B cell (primary cell): ENCODE measurements around the gene PTPRG. TPM values are rescaled to one million over a fixed set of nuclear protein-coding genes. Genes with fewer than 3 reads are reported as not detected.

ENCODE experiments used
- ATAC-seq: fragments of 200-7000 bp; cut with Tn5 transposase; one replicate; pipeline ENCODE4 v1.10.0; 2021; ENCODE audit warnings: low read depth, mild to moderate bottlenecking, moderate number of reproducible peaks, moderate library complexity
- CTCF ChIA-PET: fragments of 350-600 bp; sonication (Branson Sonifier 250); formaldehyde crosslinking; loops from one replicate; lab custom pipeline; 2021; ENCODE audit warnings: antibody characterized with exemption, inconsistent platforms; lab: Charles Lee
- POLR2A ChIA-PET: fragments of 350-600 bp; sonication (Branson Sonifier 250); formaldehyde crosslinking; loops from one replicate; lab custom pipeline; 2021; ENCODE audit warnings: antibody characterized with exemption; lab: Charles Lee
- DNase-seq: peaks from one replicate; pipeline ENCODE4 v3.0.0; 2013
- H2AFZ ChIP-seq: 2 replicates; pipeline ENCODE4 v1.6.1; 2012; ENCODE audit warnings: mild to moderate bottlenecking, low read depth, low read length; ENCODE audit not compliant: insufficient read depth, poor library complexity, severe bottlenecking
- H3K27ac ChIP-seq, 2 donors: 1 replicate in 1 of 2; 2 replicates in 1 of 2; pipeline ENCODE4 v1.5.1; 2012 to 2013; ENCODE audit warnings: low read length in 2 of 2, mild to moderate bottlenecking in 2 of 2, moderate library complexity in 1 of 2
- H3K27me3 ChIP-seq, 4 experiments: fragments of 200-600 bp in 1 of 4; sonication (generic) in 1 of 4; replicated peaks in 1 of 4; 1 replicate in 2 of 4; 2 replicates in 2 of 4; pipeline versions ENCODE4 v1.6.1 to v1.7.0; 2013 to 2016; ENCODE audit warnings: low read length in 3 of 4, mild to moderate bottlenecking in 2 of 4, mixed read lengths in 1 of 4, moderate library complexity in 1 of 4; ENCODE audit not compliant: insufficient read depth in 4 of 4, control insufficient read depth in 3 of 4; ENCODE audit errors: control extremely low read depth in 1 of 4
- H3K36me3 ChIP-seq, 2 experiments: replicated peaks in 1 of 2; 1 replicate in 1 of 2; 2 replicates in 1 of 2; pipeline versions ENCODE4 v1.6.1 to v1.7.1; 2013; ENCODE audit warnings: low read length in 1 of 2; ENCODE audit not compliant: insufficient read depth in 2 of 2, control insufficient read depth in 1 of 2; ENCODE audit errors: control extremely low read depth in 1 of 2, extremely low read depth in 1 of 2
- H3K4me1 ChIP-seq, 2 donors: fragments of 200-600 bp in 1 of 2; sonication (generic) in 1 of 2; 1 replicate in 1 of 2; 2 replicates in 1 of 2; pipeline versions ENCODE4 v1.5.1 to v1.6.1; 2013 to 2017; ENCODE audit warnings: low read length in 2 of 2; ENCODE audit not compliant: control insufficient read depth in 2 of 2, insufficient read depth in 2 of 2
- H3K4me2 ChIP-seq: replicated peaks from 2 replicates; pipeline ENCODE3; 2012; ENCODE audit warnings: mild to moderate bottlenecking, low read depth, low read length; ENCODE audit not compliant: poor library complexity, severe bottlenecking
- H3K4me3 ChIP-seq, 5 experiments: fragments of 200-600 bp in 1 of 5; sonication (generic) in 1 of 5; 1 replicate in 3 of 5; 2 replicates in 2 of 5; pipeline versions ENCODE4 v1.5.1 to v1.7.0; 2011 to 2016; ENCODE audit warnings: low read length in 4 of 5, mild to moderate bottlenecking in 4 of 5, low read depth in 2 of 5, control low read depth in 1 of 5, moderate library complexity in 1 of 5; ENCODE audit not compliant: insufficient read depth in 1 of 5; ENCODE audit errors: control extremely low read depth in 1 of 5, extremely low read depth in 1 of 5
- H3K79me2 ChIP-seq: fragments of 200-600 bp; sonication (generic); one replicate; pipeline ENCODE4 v1.6.0; 2016; ENCODE audit warnings: low read length; ENCODE audit not compliant: control insufficient read depth, insufficient read depth
- H3K9ac ChIP-seq: fragments of 200-600 bp; sonication (generic); 2 replicates; pipeline ENCODE4 v1.6.1; 2017; ENCODE audit warnings: mild to moderate bottlenecking, low read length, moderate library complexity
- H3K9me3 ChIP-seq, 3 donors: one replicate each; pipeline versions ENCODE4 v1.6.1 to v1.7.1; 2013; ENCODE audit warnings: low read length in 2 of 3; ENCODE audit not compliant: control insufficient read depth in 2 of 3, insufficient read depth in 1 of 3; ENCODE audit errors: control extremely low read depth in 1 of 3
- H4K20me1 ChIP-seq: 2 replicates; pipeline ENCODE4 v1.6.0; 2012; ENCODE audit warnings: mild to moderate bottlenecking, low read length; ENCODE audit not compliant: insufficient read depth, control insufficient read depth, poor library complexity, severe bottlenecking
- H3K27ac Mint-ChIP-seq: one replicate; pipeline ENCODE4 v1.8.0; 2021; ENCODE audit warnings: mixed read lengths
- H3K27me3 Mint-ChIP-seq: one replicate; pipeline ENCODE4 v1.8.0; 2021; ENCODE audit warnings: mixed read lengths
- H3K4me1 Mint-ChIP-seq: one replicate; pipeline ENCODE4 v1.8.0; 2021; ENCODE audit warnings: mixed read lengths
- H3K4me3 Mint-ChIP-seq: one replicate; pipeline ENCODE4 v1.8.0; 2021; ENCODE audit warnings: mixed read lengths
- H3K9me3 Mint-ChIP-seq: one replicate; pipeline ENCODE4 v1.8.0; 2022; ENCODE audit warnings: mixed read lengths; ENCODE audit not compliant: insufficient read depth
- CTCF ChIP-seq: fragments of 200-600 bp; IDR thresholded peaks from one replicate; pipeline ENCODE4 v1.8.0; 2022; ENCODE audit warnings: antibody characterized with exemption, mild to moderate bottlenecking
- EZH2 ChIP-seq: IDR thresholded peaks from 2 replicates; pipeline ENCODE4 v1.6.1; 2012; ENCODE audit warnings: borderline replicate concordance, low read depth, mild to moderate bottlenecking, moderate library complexity, low read length; ENCODE audit not compliant: insufficient read depth, poor library complexity, severe bottlenecking
- WGBS: methylation state at CpG from one replicate; pipeline ENCODE4 v1.1.5; 2013; ENCODE audit warnings: missing lambda C conversion rate; ENCODE audit not compliant: insufficient coverage; 5-methylcytosine and 5-hydroxymethylcytosine counted together
- intact Hi-C: fragments of 100-400 bp; cut with micrococcal nuclease; formaldehyde crosslinking; loops from one replicate; pipeline ENCODE4 v1.10.0; 2022
- polyA plus RNA-seq: library from polyadenylated mRNA; depleted of rRNA; stranded (reverse); fragments of >200 nt; gene quantifications from 2 replicates; pipeline ENCODE4 v1.2.3, GENCODE V29; 2012
- total RNA-seq, 2 donors: library from RNA; stranded (reverse); fragments of 120-200 nt in 1 of 2; gene quantifications; 1 replicate in 1 of 2; 2 replicates in 1 of 2; pipeline versions ENCODE4 v1.2.3 to v1.2.4, GENCODE V29; 2013 to 2022

PTPRG gene
- total and polyA plus RNA-seq, 2 donors (not counting 1 experiment from before 2014, with no cell fraction given), result 0.12 to 1.3 TPM

DNA sequence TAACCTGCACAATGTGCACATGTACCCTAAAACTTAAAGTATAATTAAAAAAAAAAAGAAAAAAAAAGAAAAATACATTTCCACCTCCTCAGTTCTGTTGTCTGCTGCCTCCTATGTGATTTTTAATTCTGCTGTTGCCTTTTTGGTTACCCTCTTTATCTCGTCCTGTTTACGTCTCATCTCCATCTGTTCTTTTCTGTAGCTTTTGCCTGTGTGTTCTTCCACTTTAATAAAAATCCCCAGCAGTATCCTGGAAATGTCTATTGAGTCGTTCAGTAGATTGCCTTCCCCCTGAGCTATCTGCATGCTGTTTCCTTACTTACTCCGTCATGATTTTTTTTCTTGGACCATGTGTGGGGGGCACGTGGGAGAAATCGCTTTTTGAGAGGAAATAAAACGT lies 509.5 kb downstream of the PTPRG start:
- Histone ChIP-seq H3K4me2 (no peak overlapping the region), H4K20me1 (no peaks in the 10 kb centered on the region), H3K27ac (no peak overlapping the region), H2AFZ (no peak overlapping the region), H3K27me3 (no peaks in the 10 kb centered on the region), H3K4me1 (no peaks in the 10 kb centered on the region), H3K9me3 (no peaks in the 10 kb centered on the region), H3K4me3 (no peak overlapping the region), H3K9ac (no peak overlapping the region), H3K36me3 (no peaks in the 10 kb centered on the region), H3K79me2 (no peaks in the 10 kb centered on the region)
- CTCF ChIA-PET, result no interaction called here
- TF ChIP-seq CTCF (no peak), EZH2 (no peak)
- no peak for ATAC-seq
- H3K27me3 Mint-ChIP-seq, result peaks cover 3% of the 10 kb centered on the region
- no peak for DNase-seq
- H3K27ac Mint-ChIP-seq, result no peak overlapping the region
- no peak overlapping the region for H3K4me3 Mint-ChIP-seq
- intact Hi-C loops, result no loop called here
- 82% methylated on average over 2 of the region's 7 CpGs for WGBS
- peaks cover 2% of the 10 kb centered on the region for H3K9me3 Mint-ChIP-seq
- POLR2A ChIA-PET, result no interaction called here
- no peaks in the 10 kb centered on the region for H3K4me1 Mint-ChIP-seq

DNA sequence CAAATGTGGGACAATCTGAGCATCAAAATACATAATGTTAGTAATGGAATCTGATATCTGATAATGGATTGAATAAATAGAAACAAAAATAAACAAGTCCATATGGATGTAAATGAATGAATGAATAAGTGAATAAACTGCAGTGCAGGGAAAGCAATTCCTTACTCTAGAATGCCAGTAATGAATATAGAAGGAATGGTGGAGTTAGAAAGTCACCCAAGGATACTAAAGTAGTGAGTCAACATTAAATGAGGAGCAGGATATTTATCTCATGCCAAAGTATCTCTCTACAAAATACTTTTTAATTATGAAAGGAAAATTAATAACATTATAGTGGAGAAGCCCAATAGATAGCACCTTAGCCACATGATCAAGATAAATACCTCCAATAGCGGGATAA lies 511.7 kb downstream of the PTPRG start:
- H3K27ac ChIP-seq, result no peak overlapping the region
- no peaks in the 10 kb centered on the region for H3K79me2 ChIP-seq
- TF ChIP-seq EZH2 (no peak), CTCF (no peak)
- Mint-ChIP-seq H3K27me3 (no peaks in the 10 kb centered on the region), H3K4me1 (no peaks in the 10 kb centered on the region), H3K27ac (no peak overlapping the region), H3K9me3 (peaks cover 2% of the 10 kb centered on the region), H3K4me3 (no peak overlapping the region)
- ChIA-PET CTCF (no interaction called here), POLR2A (no interaction called here)
- no peak overlapping the region for H3K9ac ChIP-seq
- no peak for ATAC-seq
- intact Hi-C loops, result no loop called here
- H3K4me1 ChIP-seq, result no peaks in the 10 kb centered on the region
- no peaks in the 10 kb centered on the region for H3K36me3 ChIP-seq
- no peak overlapping the region for H2AFZ ChIP-seq
- no peak overlapping the region for H3K4me3 ChIP-seq
- H3K27me3 ChIP-seq, result no peaks in the 10 kb centered on the region
- no peaks in the 10 kb centered on the region for H3K9me3 ChIP-seq
- H3K4me2 ChIP-seq, result no peak overlapping the region
- no peak for DNase-seq
- no CpG with 5 or more reads among the region's 1 CpG for WGBS
- H4K20me1 ChIP-seq, result no peaks in the 10 kb centered on the region
